Measurements from ENCODE around the gene ZEB2. TPM values are rescaled to one million over a fixed set of nuclear protein-coding genes. Genes with fewer than 3 reads are reported as not detected.

ZEB2 gene
- total and polyA plus RNA-seq, 2 of the 13 experiments (the other 11 are each of a cell fraction or from before 2014, with no cell fraction given) = 0.07 TPM; not detected in 1

GRCh38 chr2:144382849-144383248 lies 137.1 kb downstream of the ZEB2 start (continued):
- TF ChIP-seq, protein P1, sequence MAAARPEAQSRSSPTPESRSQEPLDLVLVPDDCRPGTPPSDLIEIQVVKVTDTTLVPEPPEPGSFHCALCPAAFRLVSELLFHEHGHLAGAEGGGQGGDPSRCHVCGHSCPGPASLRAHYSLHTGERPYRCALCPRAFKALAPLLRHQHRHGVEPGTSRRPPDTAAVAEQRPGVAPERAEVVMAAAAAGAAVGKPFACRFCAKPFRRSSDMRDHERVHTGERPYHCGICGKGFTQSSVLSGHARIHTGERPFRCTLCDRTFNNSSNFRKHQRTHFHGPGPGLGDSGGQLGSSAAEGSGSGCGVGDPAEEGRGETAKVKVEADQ (CRISPR knock-in tag; IDR thresholded peaks at IDR 0.05; ENCODE audit: borderline replicate concordance) = no peak
- TF ChIP-seq PHF20 (CRISPR knock-in tag; IDR thresholded peaks at IDR 0.05) = no peak
- no peak for TF ChIP-seq LRRFIP1 (CRISPR knock-in tag; conservative IDR thresholded peaks at IDR 0.05)
- TF ChIP-seq, protein P2, sequence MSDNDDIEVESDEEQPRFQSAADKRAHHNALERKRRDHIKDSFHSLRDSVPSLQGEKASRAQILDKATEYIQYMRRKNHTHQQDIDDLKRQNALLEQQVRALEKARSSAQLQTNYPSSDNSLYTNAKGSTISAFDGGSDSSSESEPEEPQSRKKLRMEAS (IDR thresholded peaks at IDR 0.05) = no peak
- no peak for TF ChIP-seq ZNF138 (CRISPR knock-in tag; IDR thresholded peaks at IDR 0.05; ENCODE audit: low read depth)
- no peak for TF ChIP-seq JARID2 (CRISPR knock-in tag; IDR thresholded peaks at IDR 0.05; ENCODE audit: insufficient replicate concordance)
- TF ChIP-seq NR2F1 (CRISPR knock-in tag; IDR thresholded peaks at IDR 0.05) = no peak

DNA sequence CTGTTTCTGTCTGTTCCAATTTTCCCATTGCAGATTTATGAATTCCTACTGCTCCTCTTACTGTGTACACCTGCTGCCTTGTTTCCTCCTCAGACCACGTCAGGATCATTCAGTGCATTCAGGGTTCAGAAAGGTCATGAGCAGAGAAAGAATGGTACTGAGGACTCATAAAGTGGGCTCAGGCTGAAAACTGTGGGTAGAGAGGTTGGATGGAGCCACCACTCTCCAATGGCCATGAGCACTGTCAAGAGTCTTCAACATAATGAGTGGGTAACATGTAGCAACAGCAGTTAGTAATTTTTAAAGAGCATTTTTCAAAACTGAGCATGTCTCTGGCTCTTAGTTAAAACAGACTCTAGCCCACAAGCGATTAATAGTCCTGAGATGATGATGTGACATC lies 138.2 kb downstream of the ZEB2 start:
- ChIA-PET POLR2A (no interaction called here), CTCF (ENCODE audit: low intra/inter-chr PET ratio, low total read pairs) (no interaction called here)
- H3K4me3 ChIP-seq (replicated peaks in 1 of 3; ENCODE audit: insufficient read depth in 1 of 3, low read depth in 2 of 3, low read length in 3 of 3) = no peak overlapping the region
- no peak for FAIRE-seq
- in situ Hi-C loops (cut with HindIII; ENCODE audit: extremely low pct_ligation_motif_present, low pct_unique_long_range_greater_than_20kb) = no loop called here
- no peaks in the 10 kb centered on the region for H4K20me1 ChIP-seq (ENCODE audit: insufficient read depth, low read length)
- H3K79me2 ChIP-seq (ENCODE audit: insufficient read depth, low read length) = no peaks in the 10 kb centered on the region
- H3K4me1 ChIP-seq (ENCODE audit: insufficient read depth, low read length) = no peaks in the 10 kb centered on the region
- BruUV-seq (replicated peaks) = no TSS peak
- ATAC-seq = no peak
- no peaks in the 10 kb centered on the region for H3K36me3 ChIP-seq (replicated peaks in 1 of 2; ENCODE audit: control insufficient read depth in 1 of 2, insufficient read depth in 2 of 2, low read length in 2 of 2)
- H3K27me3 ChIP-seq (ENCODE audit: control insufficient read depth in 1 of 2, insufficient read depth in 2 of 2, low read length in 2 of 2) = peaks cover 0 to 9% of the 10 kb centered on the region in 2 experiments; a peak in 2 of 5 replicates
- no peak overlapping the region for H2AFZ ChIP-seq (ENCODE audit: low read length)
- H3K27ac ChIP-seq (ENCODE audit: extremely low read length, insufficient read depth, low read length) = no peak overlapping the region
- H3K9ac ChIP-seq (ENCODE audit: insufficient read depth, low read depth, low read length) = no peak overlapping the region
- intact Hi-C loops (cut with micrococcal nuclease; ENCODE audit: unreplicated experiment) = no loop called here
- no peaks in the 10 kb centered on the region for H3K9me3 ChIP-seq (ENCODE audit: low read length)
- 4% methylated on average over 2 of the region's 2 CpGs for WGBS (ENCODE audit: low lambda C conversion rate)
- no peak for DNase-seq (ENCODE audit: low spot score)
- H3K4me2 ChIP-seq (ENCODE audit: low read depth, low read length) = no peak overlapping the region
- TF ChIP-seq, protein P3, sequence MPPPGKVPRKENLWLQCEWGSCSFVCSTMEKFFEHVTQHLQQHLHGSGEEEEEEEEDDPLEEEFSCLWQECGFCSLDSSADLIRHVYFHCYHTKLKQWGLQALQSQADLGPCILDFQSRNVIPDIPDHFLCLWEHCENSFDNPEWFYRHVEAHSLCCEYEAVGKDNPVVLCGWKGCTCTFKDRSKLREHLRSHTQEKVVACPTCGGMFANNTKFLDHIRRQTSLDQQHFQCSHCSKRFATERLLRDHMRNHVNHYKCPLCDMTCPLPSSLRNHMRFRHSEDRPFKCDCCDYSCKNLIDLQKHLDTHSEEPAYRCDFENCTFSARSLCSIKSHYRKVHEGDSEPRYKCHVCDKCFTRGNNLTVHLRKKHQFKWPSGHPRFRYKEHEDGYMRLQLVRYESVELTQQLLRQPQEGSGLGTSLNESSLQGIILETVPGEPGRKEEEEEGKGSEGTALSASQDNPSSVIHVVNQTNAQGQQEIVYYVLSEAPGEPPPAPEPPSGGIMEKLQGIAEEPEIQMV (CRISPR knock-in tag; IDR thresholded peaks at IDR 0.05; ENCODE audit: low read depth) = no peak
- TF ChIP-seq NFIC (IDR thresholded peaks at IDR 0.05; ENCODE audit: low read length) (no peak), ZNF331 (CRISPR knock-in tag; IDR thresholded peaks at IDR 0.05) (no peak), KLF11 (CRISPR knock-in tag; IDR thresholded peaks at IDR 0.05) (no peak), MTF2 (CRISPR knock-in tag; IDR thresholded peaks at IDR 0.05; ENCODE audit: borderline replicate concordance) (no peak), ZNF747 (CRISPR knock-in tag; IDR thresholded peaks at IDR 0.05; ENCODE audit: borderline replicate concordance) (no peak), ZFP90 (CRISPR knock-in tag; IDR thresholded peaks at IDR 0.05; ENCODE audit: borderline replicate concordance) (no peak), PHF5A (CRISPR knock-in tag; IDR thresholded peaks at IDR 0.05; ENCODE audit: low read depth, unreplicated experiment) (no peak), HNF4A (CRISPR knock-in tag; IDR thresholded peaks at IDR 0.05) (no peak), ZNF350 (CRISPR knock-in tag; IDR thresholded peaks at IDR 0.05; ENCODE audit: borderline replicate concordance, low read depth) (no peak), NFE2 (CRISPR knock-in tag; IDR thresholded peaks at IDR 0.05) (no peak), ZNF343 (CRISPR knock-in tag; IDR thresholded peaks at IDR 0.05) (no peak), MEF2D (CRISPR knock-in tag; IDR thresholded peaks at IDR 0.05) (no peak)

Data from HepG2 (cell line).